HCT116 (cell line): ENCODE data around the gene CMTM2. TPM values are rescaled to one million over a fixed set of nuclear protein-coding genes. Genes with fewer than 3 reads are reported as not detected.

ENCODE experiments used
- ATAC-seq: fragments of 200-7000 bp; cut with Tn5 transposase; 2 replicates; pipeline ENCODE4 v1.9.1; 2020; ENCODE audit warnings: mild to moderate bottlenecking, moderate library complexity
- BruUV-seq: library from RNA; stranded (reverse); fragments of 400-500 nt; replicated peaks from 2 replicates; lab custom pipeline; 2021; lab: Mats Ljungman, UMichigan
- CTCF ChIA-PET: fragments of 300-600 bp; sonication (Branson Sonifier 250); formaldehyde crosslinking; loops from one replicate; lab custom pipeline; 2021; ENCODE audit warnings: antibody characterized with exemption; lab: Charles Lee
- POLR2A ChIA-PET: fragments of 300-600, 350-600 bp; sonication (Branson Sonifier 250); formaldehyde crosslinking; loops from one replicate; lab custom pipeline; 2021; ENCODE audit warnings: antibody characterized with exemption; lab: Charles Lee
- RAD21 ChIA-PET, 2 experiments: fragments of 300-600 bp; sonication (Branson Sonifier 250); formaldehyde crosslinking; loops; one replicate each; lab custom pipeline; 2023; ENCODE audit warnings: low total read pairs in 2 of 2; ENCODE audit not compliant: uncharacterized antibody in 2 of 2, unreplicated experiment in 2 of 2, low non-redundant PET in 1 of 2; lab: Charles Lee
- DNase-seq: peaks from one replicate; pipeline ENCODE4 v3.0.0-alpha.2; 2010; ENCODE audit warnings: low read depth, low spot score
- H2AFZ ChIP-seq: fragments of 200-600 bp; shearing (Covaris generic), sonication (generic); 2 replicates; pipeline ENCODE4 v1.6.1; 2017; ENCODE audit warnings: low read depth, mixed run types, mixed read lengths, antibody characterized with exemption, low read length; ENCODE audit not compliant: poor library complexity, severe bottlenecking
- H3K27ac ChIP-seq: 2 replicates; pipeline ENCODE4 v1.5.1; 2012; ENCODE audit warnings: low read depth, low read length
- H3K27me3 ChIP-seq: fragments of 200-600 bp; sonication (generic); 2 replicates; pipeline ENCODE4 v1.6.1; 2016; ENCODE audit warnings: mixed run types, low read length, mixed read lengths; ENCODE audit not compliant: insufficient read depth
- H3K36me3 ChIP-seq, 2 experiments: fragments of 200-500 bp in 1 of 2; fragments of 200-600 bp in 1 of 2; sonication (Bioruptor generic) in 1 of 2; sonication (generic) in 1 of 2; 2 replicates each; pipeline versions ENCODE4 v1.5.1 to v1.6.1; 2014 to 2016; ENCODE audit warnings: low read length in 2 of 2, inconsistent platforms in 1 of 2, mixed read lengths in 1 of 2, mixed run types in 1 of 2; ENCODE audit not compliant: insufficient read depth in 2 of 2, control insufficient read depth in 1 of 2
- H3K4me1 ChIP-seq, 2 experiments: fragments of 200-600 bp in 1 of 2; sonication (generic) in 1 of 2; 2 replicates each; pipeline versions ENCODE4 v1.5.1 to v1.6.1; 2012 to 2017; ENCODE audit warnings: low read length in 2 of 2, inconsistent platforms in 1 of 2, mild to moderate bottlenecking in 1 of 2, mixed read lengths in 1 of 2, mixed run types in 1 of 2, moderate library complexity in 1 of 2; ENCODE audit not compliant: insufficient read depth in 2 of 2, control insufficient read depth in 1 of 2
- H3K4me2 ChIP-seq: fragments of 200-600 bp; sonication (generic); 2 replicates; pipeline ENCODE4 v1.6.1; 2017; ENCODE audit warnings: mixed run types, low read length, mixed read lengths
- H3K4me3 ChIP-seq, 2 experiments: fragments of 200-600 bp in 1 of 2; sonication (generic) in 1 of 2; replicated peaks in 1 of 2; 2 replicates each; pipeline ENCODE4 v1.5.1; 2011 to 2016; ENCODE audit warnings: low read length in 2 of 2, control low read depth in 1 of 2, low read depth in 1 of 2, mild to moderate bottlenecking in 1 of 2, mixed read lengths in 1 of 2, mixed run types in 1 of 2
- H3K79me2 ChIP-seq: fragments of 200-600 bp; sonication (generic); 2 replicates; pipeline ENCODE4 v1.6.1; 2017; ENCODE audit warnings: mild to moderate bottlenecking, mixed run types, low read length, moderate library complexity, mixed read lengths; ENCODE audit not compliant: insufficient read depth
- H3K9ac ChIP-seq: fragments of 200-600 bp; sonication (generic); 2 replicates; pipeline ENCODE4 v1.6.1; 2016; ENCODE audit warnings: low read length, mixed read lengths
- H3K9me2 ChIP-seq: fragments of 200-600 bp; sonication (generic), shearing (Covaris generic); 2 replicates; pipeline ENCODE4 v1.6.1; 2017; ENCODE audit warnings: mixed run types, mild to moderate bottlenecking, moderate library complexity; ENCODE audit not compliant: insufficient read depth
- H3K9me3 ChIP-seq, 2 experiments: fragments of 200-500 bp in 1 of 2; fragments of 200-600 bp in 1 of 2; sonication (Bioruptor generic) in 1 of 2; sonication (generic) in 1 of 2; 2 replicates each; pipeline ENCODE4 v1.6.1; 2014 to 2017; ENCODE audit warnings: low read length in 2 of 2, mixed read lengths in 2 of 2, inconsistent platforms in 1 of 2, low read depth in 1 of 2, mild to moderate bottlenecking in 1 of 2, mixed run types in 1 of 2, moderate library complexity in 1 of 2; ENCODE audit not compliant: control insufficient read depth in 1 of 2, insufficient read depth in 1 of 2
- H4K20me1 ChIP-seq: fragments of 200-600 bp; sonication (generic), shearing (Covaris generic); 2 replicates; pipeline ENCODE4 v1.6.1; 2017; ENCODE audit warnings: mixed run types, mild to moderate bottlenecking, moderate library complexity; ENCODE audit not compliant: insufficient read depth
- CEBPB ChIP-seq: IDR thresholded peaks from 2 replicates; pipeline ENCODE4 v1.6.1; 2012; ENCODE audit warnings: low read depth
- ELF1 ChIP-seq: IDR thresholded peaks from 2 replicates; pipeline ENCODE4 v1.6.1; 2012; ENCODE audit warnings: low read depth, borderline replicate concordance
- EZH2 ChIP-seq: fragments of 200-600 bp; sonication (generic); IDR thresholded peaks from 2 replicates; pipeline ENCODE4 v1.6.1; 2017; ENCODE audit warnings: antibody characterized with exemption, mixed run types
- EZH2phosphoT487 ChIP-seq: fragments of 200-600 bp; IDR thresholded peaks from 2 replicates; pipeline ENCODE4 v1.6.1; 2018; ENCODE audit warnings: antibody characterized with exemption, borderline replicate concordance
- POLR2AphosphoS5 ChIP-seq: IDR thresholded peaks from 2 replicates; pipeline ENCODE4 v1.6.1; 2011; ENCODE audit warnings: mild to moderate bottlenecking, low read depth, low read length, moderate library complexity
- SIN3A ChIP-seq: IDR thresholded peaks from 2 replicates; pipeline ENCODE4 v1.6.1; 2012; ENCODE audit warnings: low read depth
- SP1 ChIP-seq: IDR thresholded peaks from 2 replicates; pipeline ENCODE4 v1.6.1; 2012; ENCODE audit warnings: low read depth
- SRF ChIP-seq: IDR thresholded peaks from 2 replicates; pipeline ENCODE4 v1.6.1; 2012; ENCODE audit warnings: low read depth
- ZNF274 ChIP-seq: fragments of 200-500 bp; sonication (Bioruptor generic); IDR thresholded peaks from 2 replicates; pipeline ENCODE4 v1.6.1; 2014; ENCODE audit warnings: mild to moderate bottlenecking, low read depth, low read length, inconsistent platforms
- intact Hi-C: fragments of 100-400 bp; cut with micrococcal nuclease; formaldehyde crosslinking; loops from 2 replicates; pipeline ENCODE4 v1.10.0; 2022
- total RNA-seq: library from RNA; stranded (reverse); gene quantifications from one replicate; pipeline ENCODE4 v1.2.1, GENCODE V29; 2021; ENCODE audit not compliant: unreplicated experiment
- TF ChIP-seq, protein P1 (sequence below): IDR thresholded peaks from 2 replicates; pipeline ENCODE4 v1.6.1; 2012; ENCODE audit warnings: low read depth
- TF ChIP-seq, protein P2 (sequence below), 3 experiments: fragments of 200-600 bp in 1 of 3; sonication (generic) in 1 of 3; IDR thresholded peaks in 2 of 3; conservative IDR thresholded peaks in 1 of 3; 2 replicates each; pipeline ENCODE4 v1.5.1; 2012 to 2017; ENCODE audit warnings: low read depth in 2 of 3, low read length in 2 of 3, antibody characterized with exemption in 1 of 3, borderline replicate concordance in 1 of 3, control low read depth in 1 of 3, mild to moderate bottlenecking in 1 of 3, mixed read lengths in 1 of 3, mixed run types in 1 of 3, moderate library complexity in 1 of 3; ENCODE audit not compliant: insufficient read depth in 1 of 3
- TF ChIP-seq, protein P3 (sequence below): IDR thresholded peaks from 2 replicates; pipeline ENCODE4 v1.6.1; 2011; ENCODE audit warnings: mild to moderate bottlenecking, low read length, moderate library complexity; ENCODE audit not compliant: insufficient replicate concordance; ENCODE audit errors: extremely low read depth

CMTM2 gene
- total RNA-seq, 1 experiment from 2014 or later = 0.42 TPM

DNA sequence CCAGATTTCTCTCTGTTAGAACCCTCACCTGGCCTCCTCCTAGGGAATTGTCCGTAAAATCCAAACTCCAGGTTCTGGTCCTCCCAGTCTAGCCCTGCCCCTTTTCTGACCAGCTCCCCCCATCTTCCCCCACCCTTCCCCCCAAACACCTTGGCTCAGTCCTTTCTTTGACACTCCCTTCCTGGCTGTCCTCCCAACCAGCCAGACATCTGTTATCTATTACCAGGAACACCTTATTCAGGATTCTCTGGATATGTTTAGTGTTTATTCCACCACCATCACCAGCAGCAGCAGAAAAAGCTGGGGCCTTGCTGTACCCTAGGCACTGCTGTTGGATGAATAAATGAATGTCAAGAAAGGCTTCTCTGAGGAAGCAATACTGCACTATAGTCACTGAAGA is 21.2 kb downstream of the CMTM2 start:
- POLR2A ChIA-PET = no interaction called here
- intact Hi-C loops = no loop called here

More for the DNA sequence above, 21.2 kb downstream of the CMTM2 start:
- TF ChIP-seq, protein P1, sequence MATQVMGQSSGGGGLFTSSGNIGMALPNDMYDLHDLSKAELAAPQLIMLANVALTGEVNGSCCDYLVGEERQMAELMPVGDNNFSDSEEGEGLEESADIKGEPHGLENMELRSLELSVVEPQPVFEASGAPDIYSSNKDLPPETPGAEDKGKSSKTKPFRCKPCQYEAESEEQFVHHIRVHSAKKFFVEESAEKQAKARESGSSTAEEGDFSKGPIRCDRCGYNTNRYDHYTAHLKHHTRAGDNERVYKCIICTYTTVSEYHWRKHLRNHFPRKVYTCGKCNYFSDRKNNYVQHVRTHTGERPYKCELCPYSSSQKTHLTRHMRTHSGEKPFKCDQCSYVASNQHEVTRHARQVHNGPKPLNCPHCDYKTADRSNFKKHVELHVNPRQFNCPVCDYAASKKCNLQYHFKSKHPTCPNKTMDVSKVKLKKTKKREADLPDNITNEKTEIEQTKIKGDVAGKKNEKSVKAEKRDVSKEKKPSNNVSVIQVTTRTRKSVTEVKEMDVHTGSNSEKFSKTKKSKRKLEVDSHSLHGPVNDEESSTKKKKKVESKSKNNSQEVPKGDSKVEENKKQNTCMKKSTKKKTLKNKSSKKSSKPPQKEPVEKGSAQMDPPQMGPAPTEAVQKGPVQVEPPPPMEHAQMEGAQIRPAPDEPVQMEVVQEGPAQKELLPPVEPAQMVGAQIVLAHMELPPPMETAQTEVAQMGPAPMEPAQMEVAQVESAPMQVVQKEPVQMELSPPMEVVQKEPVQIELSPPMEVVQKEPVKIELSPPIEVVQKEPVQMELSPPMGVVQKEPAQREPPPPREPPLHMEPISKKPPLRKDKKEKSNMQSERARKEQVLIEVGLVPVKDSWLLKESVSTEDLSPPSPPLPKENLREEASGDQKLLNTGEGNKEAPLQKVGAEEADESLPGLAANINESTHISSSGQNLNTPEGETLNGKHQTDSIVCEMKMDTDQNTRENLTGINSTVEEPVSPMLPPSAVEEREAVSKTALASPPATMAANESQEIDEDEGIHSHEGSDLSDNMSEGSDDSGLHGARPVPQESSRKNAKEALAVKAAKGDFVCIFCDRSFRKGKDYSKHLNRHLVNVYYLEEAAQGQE = no peak
- TF ChIP-seq SP1 = no peak
- TF ChIP-seq CEBPB = no peak
- no peak for TF ChIP-seq SRF
- no peak for TF ChIP-seq SIN3A
- TF ChIP-seq, protein P2, sequence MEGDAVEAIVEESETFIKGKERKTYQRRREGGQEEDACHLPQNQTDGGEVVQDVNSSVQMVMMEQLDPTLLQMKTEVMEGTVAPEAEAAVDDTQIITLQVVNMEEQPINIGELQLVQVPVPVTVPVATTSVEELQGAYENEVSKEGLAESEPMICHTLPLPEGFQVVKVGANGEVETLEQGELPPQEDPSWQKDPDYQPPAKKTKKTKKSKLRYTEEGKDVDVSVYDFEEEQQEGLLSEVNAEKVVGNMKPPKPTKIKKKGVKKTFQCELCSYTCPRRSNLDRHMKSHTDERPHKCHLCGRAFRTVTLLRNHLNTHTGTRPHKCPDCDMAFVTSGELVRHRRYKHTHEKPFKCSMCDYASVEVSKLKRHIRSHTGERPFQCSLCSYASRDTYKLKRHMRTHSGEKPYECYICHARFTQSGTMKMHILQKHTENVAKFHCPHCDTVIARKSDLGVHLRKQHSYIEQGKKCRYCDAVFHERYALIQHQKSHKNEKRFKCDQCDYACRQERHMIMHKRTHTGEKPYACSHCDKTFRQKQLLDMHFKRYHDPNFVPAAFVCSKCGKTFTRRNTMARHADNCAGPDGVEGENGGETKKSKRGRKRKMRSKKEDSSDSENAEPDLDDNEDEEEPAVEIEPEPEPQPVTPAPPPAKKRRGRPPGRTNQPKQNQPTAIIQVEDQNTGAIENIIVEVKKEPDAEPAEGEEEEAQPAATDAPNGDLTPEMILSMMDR (IDR thresholded peaks at IDR 0.05 in 2 of 3, conservative IDR thresholded peaks at IDR 0.05 in 1 of 3; ENCODE audit: borderline replicate concordance in 1 of 3, insufficient read depth in 1 of 3, low read depth in 2 of 3, low read length in 2 of 3) = no peak
- no peak for TF ChIP-seq EZH2
- TF ChIP-seq ELF1 = no peak
- TF ChIP-seq, protein P3, sequence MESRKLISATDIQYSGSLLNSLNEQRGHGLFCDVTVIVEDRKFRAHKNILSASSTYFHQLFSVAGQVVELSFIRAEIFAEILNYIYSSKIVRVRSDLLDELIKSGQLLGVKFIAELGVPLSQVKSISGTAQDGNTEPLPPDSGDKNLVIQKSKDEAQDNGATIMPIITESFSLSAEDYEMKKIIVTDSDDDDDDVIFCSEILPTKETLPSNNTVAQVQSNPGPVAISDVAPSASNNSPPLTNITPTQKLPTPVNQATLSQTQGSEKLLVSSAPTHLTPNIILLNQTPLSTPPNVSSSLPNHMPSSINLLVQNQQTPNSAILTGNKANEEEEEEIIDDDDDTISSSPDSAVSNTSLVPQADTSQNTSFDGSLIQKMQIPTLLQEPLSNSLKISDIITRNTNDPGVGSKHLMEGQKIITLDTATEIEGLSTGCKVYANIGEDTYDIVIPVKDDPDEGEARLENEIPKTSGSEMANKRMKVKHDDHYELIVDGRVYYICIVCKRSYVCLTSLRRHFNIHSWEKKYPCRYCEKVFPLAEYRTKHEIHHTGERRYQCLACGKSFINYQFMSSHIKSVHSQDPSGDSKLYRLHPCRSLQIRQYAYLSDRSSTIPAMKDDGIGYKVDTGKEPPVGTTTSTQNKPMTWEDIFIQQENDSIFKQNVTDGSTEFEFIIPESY = no peak
- TF ChIP-seq EZH2phosphoT487 = no peak
- TF ChIP-seq ZNF274 = no peak
- no peak for TF ChIP-seq POLR2AphosphoS5
- RAD21 ChIA-PET = no interaction called here
- H3K79me2 ChIP-seq = peaks cover 2% of the 10 kb centered on the region; the same call in 1 of the 2 replicates
- H3K4me2 ChIP-seq = no peak overlapping the region
- H3K9me3 ChIP-seq = no peaks in the 10 kb centered on the region
- ATAC-seq (no peak), DNase-seq (no peak)
- no peak overlapping the region for H2AFZ ChIP-seq
- H3K36me3 ChIP-seq = no peaks in the 10 kb centered on the region
- peaks cover 7 to 10% of the 10 kb centered on the region in 2 experiments; a peak in 3 of 4 replicates for H3K4me1 ChIP-seq
- no peak overlapping the region for H3K4me3 ChIP-seq
- no peaks in the 10 kb centered on the region for H3K27me3 ChIP-seq
- no peaks in the 10 kb centered on the region for H3K9me2 ChIP-seq
- no peak overlapping the region for H3K27ac ChIP-seq
- no TSS peak for BruUV-seq
- CTCF ChIA-PET = interaction anchor here (0.6 to 0.7 kb wide), 2 partner anchors 193 to 634 kb away, joined by 3 to 5 read pairs; no protein-coding TSS in a partner anchor
- no peak overlapping the region for H3K9ac ChIP-seq
- no peaks in the 10 kb centered on the region for H4K20me1 ChIP-seq
